IPS-NIHi11 (cell line): ENCODE results near the gene USP4.
"Not testable (repeated sequence)": the region's sequence is repeated elsewhere in the genome, so short reads cannot be mapped to it uniquely, and the experiment has no call there.

Source experiments
- DNase-seq: peaks from one replicate; pipeline ENCODE4 v3.0.0; 2012; ENCODE audit warnings: mixed read lengths, low spot score

The USP4 gene

DNA sequence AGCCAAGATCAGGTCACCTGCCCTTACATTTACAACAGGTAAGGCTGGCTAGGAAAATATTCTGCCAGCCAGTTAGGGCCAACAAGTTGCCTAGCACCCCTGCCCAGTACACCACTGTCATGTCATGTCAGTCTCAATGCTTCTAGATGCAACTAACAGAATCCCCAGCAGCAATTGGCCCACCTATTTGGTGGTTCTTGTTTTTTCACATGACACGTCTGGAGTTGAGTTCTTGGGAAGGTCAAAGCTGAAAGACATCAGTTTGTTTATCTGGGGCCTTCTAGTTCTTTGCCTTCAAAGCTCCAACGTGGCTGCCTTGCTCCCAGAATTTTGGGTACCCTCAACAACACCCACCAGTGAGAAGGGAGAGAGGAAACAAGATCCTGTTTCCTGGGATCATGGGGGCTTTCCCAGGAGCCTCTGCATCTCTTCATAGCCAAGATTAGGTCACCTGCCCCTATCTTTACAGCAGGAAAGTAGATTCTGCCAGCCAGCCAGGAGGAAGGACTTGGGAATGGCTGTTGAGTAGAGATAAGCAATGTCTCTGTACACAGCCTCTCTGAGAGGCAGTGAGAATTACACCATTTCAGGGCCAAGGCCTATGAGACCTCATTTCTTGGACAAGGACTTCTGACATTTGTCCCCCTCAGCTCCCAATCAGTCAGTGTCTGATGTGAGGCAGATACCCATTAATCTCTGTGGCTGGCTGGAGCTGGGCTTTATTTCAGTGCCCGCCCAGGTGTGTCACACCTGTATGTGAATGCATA is 9.7 kb upstream of the USP4 start:
- DNase-seq: no peak

DNA sequence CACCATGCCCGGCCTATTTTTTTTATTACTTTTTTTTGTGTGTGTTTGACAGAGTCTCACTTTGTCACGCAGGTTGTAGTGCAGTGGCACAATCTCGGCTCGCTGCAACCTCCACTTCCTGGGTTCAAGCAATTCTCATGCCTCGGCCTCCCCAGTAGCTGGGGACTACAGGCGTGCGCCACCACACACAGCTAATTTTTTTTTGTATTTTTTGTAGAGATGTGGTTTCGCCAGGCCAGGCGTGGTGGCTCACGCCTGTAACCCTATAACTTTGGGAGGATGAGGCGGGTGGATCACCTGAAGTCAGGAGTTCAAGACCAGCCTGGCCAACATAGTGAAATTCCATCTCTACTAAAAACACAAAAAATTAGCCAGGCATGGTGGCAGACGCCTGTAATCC is 8.5 kb upstream of the USP4 start:
- DNase-seq: not testable (repeated sequence)

DNA sequence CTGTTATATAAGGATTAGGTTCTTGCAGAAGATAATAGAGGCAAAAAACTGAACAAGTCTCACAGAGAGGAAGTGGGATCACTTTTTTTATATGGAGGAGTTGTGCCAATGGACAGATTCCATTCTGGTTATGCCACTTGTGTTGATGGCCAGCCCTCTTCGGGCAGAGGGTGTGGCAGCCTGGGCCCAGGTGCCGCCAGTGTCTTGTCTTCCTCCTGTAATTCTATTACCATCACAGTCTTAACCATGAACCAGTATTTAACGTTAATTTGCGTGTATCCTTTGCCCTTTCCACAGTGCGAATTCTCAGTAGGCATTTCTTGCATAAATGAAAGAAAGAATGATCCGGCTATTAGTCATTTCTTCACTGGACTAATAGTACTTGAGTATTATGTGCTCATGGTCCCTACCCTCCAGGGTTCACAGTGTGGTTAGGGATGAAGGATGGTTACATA is 7.0 kb upstream of the USP4 start:
- DNase-seq: no peak

DNA sequence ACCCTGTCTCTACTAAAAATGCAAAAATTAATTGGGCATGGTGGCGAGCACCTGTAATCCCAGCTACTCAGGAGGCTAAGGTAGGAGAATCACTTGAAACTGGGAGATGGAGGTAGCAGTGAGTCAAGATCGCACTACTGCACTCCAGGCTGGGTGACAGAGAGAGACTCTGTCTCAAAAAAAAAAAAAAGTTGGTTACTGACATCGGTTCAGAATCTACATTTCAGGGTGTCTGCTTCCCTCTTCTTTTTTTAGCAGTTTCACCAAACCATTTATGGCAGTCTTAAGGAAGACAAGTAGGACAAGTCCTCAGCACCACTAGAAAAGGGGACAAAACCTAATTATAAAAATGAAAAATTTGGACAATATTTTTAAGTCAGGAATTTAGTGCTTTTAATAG is 3.3 kb upstream of the USP4 start:
- DNase-seq: no peak

DNA sequence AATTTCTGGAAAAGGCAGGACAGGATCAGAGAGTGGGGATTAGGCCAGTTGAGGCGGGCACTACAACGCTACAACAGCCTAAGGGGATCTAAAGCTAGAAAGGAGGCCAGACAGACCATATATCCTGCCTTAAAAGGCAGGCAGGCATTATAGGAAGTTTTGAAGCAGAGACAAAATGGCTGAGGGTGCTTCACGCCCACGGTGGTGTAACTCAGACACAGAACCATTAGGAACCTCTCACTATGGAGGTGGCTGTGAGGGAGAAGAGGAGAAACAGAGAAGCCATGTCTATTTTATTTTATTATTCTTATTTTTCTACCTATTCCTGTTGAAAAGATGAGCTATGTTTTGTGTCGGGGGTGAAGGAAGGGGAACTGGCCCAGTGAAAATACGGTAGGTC is 2.1 kb upstream of the USP4 start:
- DNase-seq: no peak

DNA sequence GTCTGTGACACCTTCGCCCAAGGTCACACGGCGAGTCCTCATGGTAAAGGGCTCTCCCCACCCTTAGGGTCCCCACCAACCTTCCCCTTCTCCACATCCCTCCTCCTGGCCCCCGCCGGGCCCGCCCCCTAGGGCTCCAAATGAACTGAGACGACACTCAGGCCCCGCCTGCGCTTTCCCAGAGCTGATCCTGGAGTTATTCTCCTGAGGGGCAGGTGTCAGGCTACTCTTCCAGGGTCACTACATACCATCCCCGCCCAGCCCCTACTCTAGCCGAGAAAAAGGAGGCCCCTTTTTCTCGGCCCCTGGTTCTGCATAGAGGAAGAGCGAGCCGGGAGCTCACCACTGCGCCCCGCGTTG is 292 bp downstream of the USP4 start:
- DNase-seq: peak; percentile 64

DNA sequence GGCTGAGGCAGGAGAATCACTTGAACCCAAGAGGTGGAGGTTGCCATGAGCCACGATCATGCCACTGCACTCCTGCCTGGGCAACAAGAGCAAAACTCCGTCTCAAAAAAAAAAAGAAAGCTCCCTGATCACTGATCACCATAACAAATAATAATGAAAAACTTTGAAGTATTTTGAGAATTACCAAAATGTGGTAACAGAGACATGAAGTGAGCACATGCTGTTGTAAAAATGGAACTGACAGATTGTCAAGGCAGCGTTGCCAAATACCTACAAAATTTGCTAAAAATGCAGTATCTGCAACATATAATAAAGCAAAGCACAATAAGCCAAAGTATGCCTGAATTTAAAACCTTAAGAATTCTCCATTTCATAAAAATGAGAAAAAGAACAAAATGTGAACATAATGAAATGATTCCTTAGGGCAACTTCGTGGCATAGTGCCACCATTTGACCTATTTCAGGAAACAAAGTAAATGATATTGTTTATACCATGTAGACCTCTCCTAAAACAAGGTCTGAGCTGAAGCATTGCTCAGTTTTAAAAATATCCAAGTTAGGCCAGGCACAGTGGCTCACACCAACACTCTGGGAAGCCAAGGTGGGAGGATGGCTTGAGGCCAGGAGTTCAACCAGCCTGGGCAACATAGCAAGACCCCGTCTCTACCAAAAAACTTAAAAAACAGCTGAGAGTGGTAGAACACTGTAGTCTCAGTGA is 5.8 kb downstream of the USP4 start:
- DNase-seq: no peak

DNA sequence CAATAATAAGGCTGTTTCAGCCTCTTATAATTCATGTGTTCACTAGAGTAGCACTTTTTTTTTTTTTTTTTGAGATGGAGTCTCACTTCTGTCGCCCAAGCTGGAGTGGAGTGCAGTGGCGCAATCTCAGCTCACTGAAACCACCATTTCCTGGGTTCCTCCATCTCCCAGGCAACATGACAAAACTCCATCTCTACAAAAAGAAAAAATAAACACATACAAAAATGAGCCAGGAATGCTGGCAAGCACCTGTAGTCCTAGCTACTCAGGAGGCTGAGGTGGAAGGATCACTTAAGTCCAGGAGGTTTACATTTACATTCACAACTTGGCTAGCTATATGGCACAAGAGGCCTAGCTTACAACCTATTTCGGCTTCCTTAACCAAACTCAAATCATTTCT is 6.8 kb downstream of the USP4 start:
- DNase-seq: no peak

DNA sequence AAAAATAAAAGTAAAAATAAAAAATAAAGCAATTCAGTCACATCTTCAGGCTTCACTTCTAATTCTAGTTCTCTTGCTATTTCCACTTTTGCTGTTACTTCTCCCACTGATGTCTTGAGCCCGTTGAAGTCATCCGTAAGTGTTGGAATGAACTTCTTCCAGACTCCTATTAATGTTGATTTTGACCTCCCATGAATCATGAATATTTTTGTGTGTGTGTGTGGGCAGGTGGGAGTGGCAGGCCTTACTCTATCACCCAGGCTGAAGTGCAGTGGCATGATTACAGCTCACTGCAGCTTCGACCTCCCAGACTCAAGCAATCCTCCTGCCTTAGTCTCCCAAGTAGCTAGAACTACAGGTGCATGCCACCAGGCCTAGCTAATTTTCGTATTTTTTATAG is 10.7 kb downstream of the USP4 start:
- no peak for DNase-seq

DNA sequence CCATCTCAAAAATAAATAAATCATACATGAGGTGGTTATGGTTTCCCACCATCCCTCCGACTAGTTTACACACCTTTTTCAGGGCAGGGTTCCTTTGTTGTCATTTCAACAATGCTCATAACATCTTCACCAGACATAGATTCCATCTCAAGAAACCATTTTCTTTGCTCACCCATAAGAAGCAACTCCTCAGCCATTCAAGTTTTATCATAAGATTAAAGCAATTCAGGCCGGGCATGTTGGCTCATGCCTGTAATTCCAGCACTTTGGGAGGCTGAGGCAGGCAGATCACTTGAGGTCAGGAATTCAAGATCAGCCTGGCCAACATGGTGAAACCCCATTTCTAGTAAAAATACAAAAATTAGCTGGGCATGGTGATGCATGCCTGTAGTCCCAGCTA is 11.5 kb downstream of the USP4 start:
- not testable (repeated sequence) for DNase-seq

DNA sequence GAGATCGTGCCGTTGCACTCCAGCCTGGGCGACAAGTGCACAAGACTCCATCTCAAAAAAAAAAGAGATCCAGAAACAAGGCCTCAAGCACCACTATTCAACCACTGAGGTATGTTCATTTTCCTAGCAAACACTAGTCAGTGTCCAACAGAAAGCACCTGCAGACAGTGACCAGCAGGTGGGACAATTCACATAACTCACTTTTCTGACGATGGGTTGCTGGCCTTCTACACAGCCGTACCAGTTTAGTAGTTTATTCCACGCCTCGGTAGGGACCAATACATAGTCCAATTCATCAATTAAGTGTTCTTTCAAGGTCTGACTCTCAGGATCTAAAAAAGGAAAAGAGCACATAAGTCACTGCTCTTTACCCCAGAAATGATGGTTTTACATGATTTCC is 12.4 kb downstream of the USP4 start:
- peak; percentile 35 for DNase-seq

DNA sequence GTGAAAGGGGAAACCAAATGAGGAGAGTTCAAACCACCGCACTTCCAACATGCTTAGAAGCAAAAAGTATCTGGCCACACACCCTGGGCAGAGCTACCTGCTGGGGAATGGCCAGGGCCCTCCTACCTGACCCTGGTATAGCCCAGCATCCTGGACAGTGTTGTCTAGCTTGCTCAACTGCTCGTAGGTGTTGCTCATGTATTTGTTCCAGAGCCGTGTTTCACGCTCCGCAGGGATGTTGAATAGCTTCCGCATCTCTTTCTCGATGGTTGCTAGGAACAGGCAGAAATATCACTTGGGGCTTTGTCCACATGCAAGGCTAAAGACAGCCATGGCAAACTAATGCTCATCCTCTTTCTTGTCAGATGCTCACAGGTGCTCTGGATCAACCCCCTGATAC is 15.1 kb downstream of the USP4 start:
- no peak for DNase-seq

DNA sequence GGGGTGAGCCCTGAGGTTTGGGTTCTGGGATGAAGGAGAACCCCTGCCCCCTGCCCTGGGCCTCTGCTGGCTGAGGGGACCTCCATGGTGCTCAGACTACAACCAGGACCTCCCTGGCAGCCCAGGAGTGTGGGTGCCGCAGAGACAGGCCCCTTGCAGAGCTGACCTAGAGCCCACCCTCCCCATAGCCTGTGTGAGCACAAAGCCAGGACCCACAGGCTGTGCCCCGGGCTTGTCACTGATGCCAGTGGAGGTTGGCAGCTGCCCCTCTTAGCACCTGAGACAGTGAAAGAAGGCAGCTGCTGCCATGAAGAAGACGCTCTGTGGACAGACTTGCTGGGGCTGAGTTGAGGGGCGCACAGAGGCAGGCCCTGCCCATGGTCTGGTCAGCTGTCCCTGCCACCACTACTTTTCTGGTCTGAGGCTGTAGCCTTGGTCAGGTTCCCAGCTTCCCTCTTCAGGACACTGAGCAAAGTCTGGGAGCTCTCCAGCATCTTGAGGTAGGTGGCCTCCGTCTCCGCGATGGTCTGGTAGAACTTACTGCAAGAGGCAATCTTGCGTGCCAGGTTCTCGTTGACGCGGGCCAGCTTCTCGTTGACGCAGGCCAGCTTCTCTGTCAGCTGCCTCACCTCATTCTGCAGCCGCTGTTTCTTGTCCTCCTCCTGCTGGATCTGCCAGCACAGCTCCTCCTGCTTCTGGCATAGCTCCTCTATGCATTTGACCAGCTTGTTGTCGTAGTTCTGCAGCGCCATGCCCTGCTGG is 23.0 kb downstream of the USP4 start:
- DNase-seq: no peak

DNA sequence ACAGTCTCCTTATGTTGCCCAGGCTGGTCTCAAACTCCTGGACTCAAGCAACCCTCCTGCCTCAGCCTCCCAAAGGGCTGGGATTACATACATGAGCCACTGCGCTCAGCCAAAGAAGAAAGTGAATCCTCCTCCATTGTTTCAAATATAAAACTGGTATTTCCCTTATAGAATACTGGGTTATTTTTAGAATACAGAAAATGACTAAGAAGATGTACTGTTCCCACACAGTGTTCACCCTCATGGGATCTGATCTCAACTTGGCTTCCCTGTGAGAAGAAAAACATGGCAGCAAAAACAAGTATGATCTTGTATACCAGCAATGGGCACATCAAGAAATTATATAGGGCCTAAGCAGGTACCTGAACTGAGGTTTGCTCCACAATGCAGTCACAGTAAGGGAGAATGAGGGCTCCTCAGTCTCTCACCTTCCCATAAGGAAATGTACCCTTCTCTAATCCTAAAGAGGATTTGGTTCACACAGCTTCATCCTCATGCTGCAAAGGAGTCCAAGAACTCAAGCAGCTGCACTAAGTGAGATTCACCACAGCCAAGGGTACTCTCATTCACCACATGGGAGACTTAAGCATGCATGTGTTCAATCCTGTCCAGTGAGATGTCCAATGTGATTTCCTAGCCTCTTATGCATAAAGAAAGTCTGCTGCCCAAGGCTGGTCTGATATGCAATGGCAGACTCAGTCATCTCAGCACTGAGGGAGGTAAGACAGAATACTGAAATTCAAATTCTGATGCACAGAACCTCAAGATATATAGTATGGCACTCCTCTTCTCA is 25.8 kb downstream of the USP4 start:
- no peak for DNase-seq

DNA sequence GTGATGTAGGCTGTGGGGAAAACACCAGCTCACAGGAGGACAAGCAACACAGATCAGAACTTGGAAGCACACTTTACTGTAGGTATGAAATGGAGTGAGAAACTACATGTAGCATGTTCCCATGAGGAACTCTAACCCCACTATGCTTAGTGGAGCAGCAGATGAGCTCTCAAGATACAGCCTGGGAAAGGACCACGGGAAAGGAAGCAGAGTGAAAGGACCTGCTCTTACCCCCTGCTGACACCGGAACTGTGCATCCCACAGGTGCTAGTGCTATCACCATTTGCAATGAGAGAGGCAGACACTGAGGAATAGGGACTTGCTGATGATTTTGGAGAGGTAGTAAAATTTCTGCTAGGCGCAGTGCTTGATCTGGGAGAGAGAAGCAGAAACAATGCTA is 28.6 kb downstream of the USP4 start:
- DNase-seq: no peak

DNA sequence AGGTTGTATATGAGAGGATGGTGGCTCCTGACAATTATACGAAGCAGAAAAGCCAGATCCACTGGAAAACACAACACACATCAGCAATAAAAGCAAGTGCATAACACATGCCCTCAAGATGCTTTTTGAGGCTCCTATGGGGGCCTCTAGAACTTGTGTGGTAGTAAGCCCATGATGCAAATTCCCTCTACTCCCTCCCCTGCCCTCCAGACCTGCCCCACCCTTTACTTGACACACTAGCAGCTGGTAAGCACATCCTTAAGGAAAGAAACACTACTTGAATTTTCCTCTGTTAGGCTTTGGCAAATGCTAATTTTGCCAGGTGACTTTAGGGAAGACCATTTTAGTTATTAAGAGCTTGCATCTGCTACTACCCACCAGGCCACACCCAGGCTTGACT is 29.2 kb downstream of the USP4 start:
- no peak for DNase-seq

DNA sequence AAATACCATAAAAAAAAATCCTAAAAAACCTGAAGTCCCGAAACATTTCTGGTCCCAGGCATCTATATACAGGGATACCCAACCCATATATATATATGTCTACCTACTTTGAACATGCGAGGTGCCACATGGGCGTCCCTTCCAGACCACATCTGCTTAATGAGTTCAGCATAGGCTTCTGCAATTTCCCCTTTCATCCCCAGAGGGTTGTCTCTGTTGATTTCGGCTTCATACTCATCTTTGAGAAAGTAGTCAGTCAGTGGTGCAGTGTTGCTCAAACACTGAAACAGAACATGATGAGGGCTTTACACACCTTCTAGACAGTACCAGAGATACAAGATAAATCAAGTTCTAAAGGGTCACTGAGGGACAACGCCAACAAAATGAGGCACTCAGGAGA is 34.2 kb downstream of the USP4 start:
- DNase-seq: no peak

DNA sequence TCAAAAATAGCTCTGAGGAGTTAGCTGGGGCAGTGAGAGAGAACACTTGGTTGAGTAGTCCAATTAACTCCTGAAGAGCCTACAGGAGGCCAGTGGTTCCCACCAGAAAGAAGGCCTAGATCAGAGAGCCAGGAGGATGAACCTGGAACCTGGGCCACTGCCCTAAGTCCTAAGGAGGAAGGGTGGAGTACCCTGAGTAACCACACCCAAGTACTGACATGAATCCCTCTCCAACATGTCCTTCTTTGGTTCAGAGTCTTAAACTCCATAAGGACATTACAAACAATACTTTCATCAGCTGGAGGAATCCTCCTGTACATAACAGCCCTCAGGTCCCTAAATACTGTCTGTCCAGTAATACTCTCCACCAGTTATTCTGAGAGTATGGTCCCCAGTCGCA is 37.2 kb downstream of the USP4 start:
- no peak for DNase-seq

DNA sequence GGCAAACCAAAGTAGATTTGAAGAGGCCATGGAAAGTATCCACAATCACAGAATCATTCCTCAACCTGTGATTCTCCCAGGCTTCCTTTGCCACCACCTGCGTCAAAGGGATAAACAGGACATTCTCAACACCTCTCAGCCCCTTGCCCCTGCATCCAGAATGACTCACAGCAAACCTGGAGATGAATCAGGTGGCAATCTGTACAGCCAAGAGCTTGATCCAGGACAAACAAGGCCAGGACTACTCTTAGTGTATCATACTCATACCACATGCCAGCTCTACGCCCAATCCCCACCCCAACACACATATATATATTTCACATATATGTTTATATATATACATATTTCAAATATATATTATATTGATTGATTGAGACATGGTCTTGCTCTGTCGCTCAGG is 39.3 kb downstream of the USP4 start:
- DNase-seq: no peak

DNA sequence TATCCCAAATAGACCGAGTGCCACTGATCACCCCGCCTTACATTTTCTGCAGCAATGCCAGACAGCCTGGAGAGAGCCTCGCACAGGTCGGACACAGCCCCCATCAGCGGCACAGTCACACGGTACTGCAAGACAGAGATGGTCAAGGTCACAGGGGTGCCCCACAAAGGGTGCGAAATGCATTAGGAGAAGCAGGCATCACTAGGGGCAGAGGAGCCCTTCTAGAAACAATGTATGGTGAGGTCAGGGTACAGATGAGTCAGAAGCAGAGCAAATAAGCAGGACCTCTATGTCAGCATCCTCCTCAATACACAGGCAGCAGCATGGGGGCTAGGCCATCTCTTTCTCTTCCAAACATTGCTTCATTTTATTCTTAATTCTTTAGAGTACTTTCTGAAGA is 41.3 kb downstream of the USP4 start:
- DNase-seq: no peak

DNA sequence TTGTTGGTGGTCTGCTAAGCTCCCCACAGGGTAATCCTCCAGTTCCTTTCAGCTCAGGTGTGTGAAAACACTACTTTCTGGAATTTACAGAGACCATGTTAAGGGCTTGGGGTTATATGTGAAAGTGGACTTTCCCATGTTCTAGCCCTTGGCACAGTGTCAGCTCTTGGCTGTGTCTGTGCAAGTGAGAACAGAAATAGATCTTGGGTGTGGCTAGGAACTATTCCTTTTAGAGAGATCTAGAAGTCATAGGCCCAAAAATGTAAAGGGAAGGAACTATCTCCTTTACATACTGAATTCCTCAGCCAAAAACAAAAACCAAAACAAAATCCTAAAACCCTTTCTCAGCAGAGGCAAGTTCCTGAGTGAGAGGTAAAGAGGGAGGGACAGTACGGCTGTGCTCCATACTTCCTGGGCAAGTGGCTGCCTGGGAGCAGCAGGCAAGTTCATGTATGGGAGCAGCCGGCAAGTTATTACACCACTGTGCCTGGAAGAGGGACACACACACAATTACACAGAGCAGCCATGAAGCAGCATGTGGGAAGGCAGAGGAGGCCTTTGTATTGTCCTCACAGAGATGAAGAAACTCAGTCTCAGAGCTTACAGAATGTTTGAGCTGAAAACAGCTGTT is 43.0 kb downstream of the USP4 start:
- no peak for DNase-seq
